K562 (cell line): ENCODE results near the gene TTLL10. TPM values are rescaled to one million over a fixed set of nuclear protein-coding genes. Genes with fewer than 3 reads are reported as not detected.
A peak's percentile ranks its signal among the peaks of the same experiment; 100 is the strongest.

Experiments
- BRD4 ChIP-seq: fragments of 200-600 bp; sonication (generic); IDR thresholded peaks from 2 replicates; pipeline ENCODE4 v1.6.1; 2017; ENCODE audit warnings: inconsistent platforms
- CHD1 ChIP-seq: fragments of 200-600 bp; sonication (generic); IDR thresholded peaks from one replicate; pipeline ENCODE4 v1.6.1; 2012; ENCODE audit warnings: mild to moderate bottlenecking, moderate library complexity, low read length, inconsistent platforms
- CSDE1 ChIP-seq, 2 experiments: fragments of 450-650 bp; IDR thresholded peaks; 2 replicates each; pipeline ENCODE4 v1.6.1; 2016; ENCODE audit warnings: mild to moderate bottlenecking in 1 of 2
- CUX1 ChIP-seq: fragments of 200-800 bp; sonication (Bioruptor generic); IDR thresholded peaks from 2 replicates; pipeline ENCODE4 v1.6.1; 2016; ENCODE audit warnings: missing genetic modification characterization, missing compliant biosample characterization
- MTA3 ChIP-seq: fragments of 450-650 bp; formaldehyde crosslinking; IDR thresholded peaks from 2 replicates; pipeline ENCODE4 v1.6.1; 2017; ENCODE audit warnings: mild to moderate bottlenecking, borderline replicate concordance
- NRF1 ChIP-seq, 2 experiments: fragments of 450-650 bp; IDR thresholded peaks in 1 of 2; conservative IDR thresholded peaks in 1 of 2; 2 replicates each; pipeline ENCODE4 v1.6.1; 2014; ENCODE audit warnings: mild to moderate bottlenecking in 2 of 2
- POLR2A ChIP-seq: fragments of 450-650 bp; conservative IDR thresholded peaks from 2 replicates; pipeline ENCODE4 v1.6.1; 2016
- RREB1 ChIP-seq: fragments of 250-450 bp; sonication (Bioruptor Pico); IDR thresholded peaks from 2 replicates; pipeline ENCODE4 v1.4.0; 2020
- ZNF12 ChIP-seq: sonication (generic); formaldehyde crosslinking; IDR thresholded peaks from 2 replicates; pipeline ENCODE4 v1.4.0; 2020; ENCODE audit warnings: mild to moderate bottlenecking, missing genetic modification reagents
- ZNF224 ChIP-seq: sonication (generic); formaldehyde crosslinking; IDR thresholded peaks from 2 replicates; pipeline ENCODE4 v1.8.0; 2022; ENCODE audit warnings: mild to moderate bottlenecking, missing genetic modification reagents
- polyA plus RNA-seq, 8 experiments: library from polyadenylated mRNA; depleted of rRNA in 4 of 8; stranded (reverse) in 5 of 8; unstranded in 3 of 8; fragments of >200 nt; fragmentation: Nextera tagmentation in 2 of 8; fragmentation: Illumina TruSeq in 1 of 8; extraction: Ambion mirVana in 2 of 8; extraction: Trizol in 1 of 8; gene quantifications; 2 replicates each; pipeline versions ENCODE4 v1.2.1 to v1.2.3, GENCODE V29; 2011 to 2014; ENCODE audit warnings: inconsistent platforms in 1 of 8, missing spikeins in 1 of 8
- total RNA-seq, 7 experiments: library from RNA; depleted of rRNA in 6 of 7; stranded (reverse); fragments of >200 nt in 6 of 7; fragmentation: Illumina TruSeq in 2 of 7; extraction: Trizol in 2 of 7; gene quantifications; 2 replicates each; pipeline versions ENCODE4 v1.2.1 to v1.2.3, GENCODE V29; 2011 to 2021; ENCODE audit warnings: low replicate concordance in 1 of 7
- TF ChIP-seq, protein P1 (sequence below): sonication (generic); formaldehyde crosslinking; IDR thresholded peaks from 2 replicates; pipeline ENCODE4 v1.8.1; 2023; ENCODE audit warnings: mild to moderate bottlenecking, missing genetic modification reagents, moderate library complexity

The TTLL10 gene
- total and polyA plus RNA-seq, 9 of the 15 experiments (the other 6 are each of a cell fraction or from before 2014, with no cell fraction given) = not detected

- TF ChIP-seq CUX1 (CRISPR knock-in tag) (0 out of 2 replicates have a peak, but pooled peaks have one; percentile 13), MTA3 (peak; percentile 69; the same call in 1 of the 2 replicates), CSDE1 (IDR thresholded peaks at IDR 0.05) (no peak), ZNF12 (no peak), POLR2A (peak; percentile 68), BRD4 (peak; percentile 63; the same call in 1 of the 2 replicates), NRF1 (conservative IDR thresholded peaks at IDR 0.05 in 1 of 2, IDR thresholded peaks at IDR 0.05 in 1 of 2) (peak; percentile 46 to 56), ZNF224 (CRISPR knock-in tag) (no peak), RREB1 (CRISPR knock-in tag) (0 out of 2 replicates have a peak, but pooled peaks have one; percentile 32), CHD1 (peak; percentile 48)
- TF ChIP-seq, protein P1, sequence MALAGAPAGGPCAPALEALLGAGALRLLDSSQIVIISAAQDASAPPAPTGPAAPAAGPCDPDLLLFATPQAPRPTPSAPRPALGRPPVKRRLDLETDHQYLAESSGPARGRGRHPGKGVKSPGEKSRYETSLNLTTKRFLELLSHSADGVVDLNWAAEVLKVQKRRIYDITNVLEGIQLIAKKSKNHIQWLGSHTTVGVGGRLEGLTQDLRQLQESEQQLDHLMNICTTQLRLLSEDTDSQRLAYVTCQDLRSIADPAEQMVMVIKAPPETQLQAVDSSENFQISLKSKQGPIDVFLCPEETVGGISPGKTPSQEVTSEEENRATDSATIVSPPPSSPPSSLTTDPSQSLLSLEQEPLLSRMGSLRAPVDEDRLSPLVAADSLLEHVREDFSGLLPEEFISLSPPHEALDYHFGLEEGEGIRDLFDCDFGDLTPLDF (CRISPR knock-in tag) = no peak
- TF ChIP-seq, all 486 proteins: peak for 67
These were observed 15.6 kb upstream of the TTLL10 start (continued) for GRCh38 chr1:1157914-1158710.
